GM12878 (cell line): ENCODE results near the gene TANC2. TPM values are rescaled to one million over a fixed set of nuclear protein-coding genes. Genes with fewer than 3 reads are reported as not detected.

Source experiments
- CEBPB ChIP-seq, 2 experiments: fragments of 150-350 bp in 1 of 2; IDR thresholded peaks; 2 replicates each; pipeline ENCODE4 v1.6.1; 2012 to 2014; ENCODE audit warnings: low read depth in 2 of 2, low read length in 2 of 2, borderline replicate concordance in 1 of 2, inconsistent platforms in 1 of 2
- EGR1 ChIP-seq, 2 experiments: IDR thresholded peaks; 1 replicate in 1 of 2; 2 replicates in 1 of 2; pipeline ENCODE4 v1.6.1; 2011 to 2012; ENCODE audit warnings: low read depth in 2 of 2, low read length in 2 of 2, borderline replicate concordance in 1 of 2, mild to moderate bottlenecking in 1 of 2, moderate library complexity in 1 of 2
- YY1 ChIP-seq: IDR thresholded peaks from 2 replicates; pipeline ENCODE4 v1.6.1; 2011; ENCODE audit warnings: low read depth, mild to moderate bottlenecking, low read length
- ZBTB40 ChIP-seq: fragments of 450-650 bp; IDR thresholded peaks from 2 replicates; pipeline ENCODE4 v1.6.1; 2016; ENCODE audit warnings: mild to moderate bottlenecking, moderate library complexity, borderline replicate concordance
- ZNF274 ChIP-seq: IDR thresholded peaks from one replicate; pipeline ENCODE4 v1.8.0; 2011; ENCODE audit not compliant: insufficient read length, insufficient read depth
- ZNF592 ChIP-seq: fragments of 450-650 bp; IDR thresholded peaks from 2 replicates; pipeline ENCODE4 v1.6.1; 2017; ENCODE audit warnings: mild to moderate bottlenecking, moderate library complexity
- polyA plus RNA-seq, 11 experiments: library from polyadenylated mRNA; depleted of rRNA in 4 of 11; unstranded in 6 of 11; stranded (reverse) in 5 of 11; fragments of >200 nt; fragmentation: Nextera tagmentation in 4 of 11; fragmentation: Illumina TruSeq in 1 of 11; extraction: Ambion mirVana in 4 of 11; extraction: Trizol in 1 of 11; gene quantifications; 1 replicate in 1 of 11; 2 replicates in 10 of 11; pipeline versions ENCODE4 v1.2.1 to v1.2.3, GENCODE V29; 2011 to 2016; ENCODE audit warnings: inconsistent platforms in 2 of 11, missing spikeins in 2 of 11, low read depth in 1 of 11
- total RNA-seq, 4 experiments: library from RNA; depleted of rRNA in 3 of 4; stranded (reverse); fragments of >200 nt in 3 of 4; fragmentation: Illumina TruSeq in 1 of 4; extraction: Trizol in 1 of 4; gene quantifications; 2 replicates each; pipeline versions ENCODE4 v1.2.1 to v1.2.3, GENCODE V29; 2013 to 2021

TANC2 gene
- total and polyA plus RNA-seq, 10 of the 15 experiments (the other 5 are each of a cell fraction or from before 2014, with no cell fraction given), result under 0.01 to 0.13 (median 0.03) TPM; not detected in 2

GRCh38 chr17:62986549-62986948 lies 20.5 kb downstream of the TANC2 start (continued):
- TF ChIP-seq ZBTB40 (no peak), EGR1 (IDR thresholded peaks at IDR 0.05; ENCODE audit: borderline replicate concordance in 1 of 2, low read depth in 2 of 2, low read length in 2 of 2) (no peak), YY1 (no peak), ZNF592 (no peak), CEBPB (IDR thresholded peaks at IDR 0.05; ENCODE audit: borderline replicate concordance in 1 of 2, low read depth in 2 of 2, low read length in 2 of 2) (no peak), ZNF274 (no peak)
